Prostate gland (tissue), 2 donors: ENCODE results near the gene SYDE1. TPM values are rescaled to one million over a fixed set of nuclear protein-coding genes. Genes with fewer than 3 reads are reported as not detected.
"Not testable (repeated sequence)": the region's sequence is repeated elsewhere in the genome, so short reads cannot be mapped to it uniquely, and the experiment has no call there.

Source experiments
- DNase-seq: peaks from one replicate; pipeline ENCODE4 v3.0.0-alpha.2; 2019; ENCODE audit warnings: low spot score
- H3K27ac ChIP-seq, 2 donors: fragments of 200-600 bp; sonication (generic); 2 replicates each; pipeline ENCODE4 v1.5.1; 2017 to 2019
- H3K27me3 ChIP-seq: fragments of 200-600 bp; sonication (generic); replicated peaks from 2 replicates; pipeline ENCODE4 v1.5.1; 2019; ENCODE audit not compliant: insufficient read depth
- H3K36me3 ChIP-seq, 2 donors: fragments of 200-600 bp; sonication (generic); 1 replicate in 1 of 2; 2 replicates in 1 of 2; pipeline versions ENCODE4 v1.5.1 to v1.8.1; 2017 to 2019
- H3K4me1 ChIP-seq: fragments of 200-600 bp; sonication (generic); replicated peaks from 2 replicates; pipeline ENCODE4 v1.5.1; 2019
- H3K4me3 ChIP-seq, 2 donors: fragments of 200-600 bp; sonication (generic); 2 replicates each; pipeline ENCODE4 v1.5.1; 2017 to 2019
- H3K9me3 ChIP-seq: fragments of 200-600 bp; sonication (generic); 2 replicates; pipeline ENCODE4 v1.5.1; 2017
- POLR2A ChIP-seq: fragments of 450-650 bp; IDR thresholded peaks from one replicate; pipeline ENCODE4 v1.6.1; 2016; ENCODE audit warnings: antibody characterized with exemption, mild to moderate bottlenecking
- POLR2AphosphoS5 ChIP-seq: sonication (generic); formaldehyde crosslinking; IDR thresholded peaks from one replicate; pipeline ENCODE4 v1.6.1; 2017; ENCODE audit warnings: antibody characterized with exemption
- WGBS: methylation state at CpG from one replicate; pipeline ENCODE4 v1.1.5; 2018; 5-methylcytosine and 5-hydroxymethylcytosine counted together
- intact Hi-C: fragments of 100-400 bp; cut with DNase I; formaldehyde crosslinking; loops from one replicate; pipeline ENCODE4 v1.14.2; 2022
- total RNA-seq, 2 donors: library from RNA; depleted of rRNA; stranded (reverse); fragments of >200 nt; gene quantifications; one replicate each; pipeline ENCODE4 v1.1.0, GENCODE V29; 2016
- TF ChIP-seq, protein P1 (sequence below), 4 experiments: fragments of 200-600 bp in 2 of 4; fragments of 450-650 bp in 2 of 4; sonication (generic) in 2 of 4; IDR thresholded peaks; 1 replicate in 3 of 4; 2 replicates in 1 of 4; pipeline ENCODE4 v1.5.1; 2016 to 2019; ENCODE audit warnings: antibody characterized with exemption in 4 of 4, mild to moderate bottlenecking in 2 of 4, moderate library complexity in 2 of 4

Gene SYDE1, protein sequence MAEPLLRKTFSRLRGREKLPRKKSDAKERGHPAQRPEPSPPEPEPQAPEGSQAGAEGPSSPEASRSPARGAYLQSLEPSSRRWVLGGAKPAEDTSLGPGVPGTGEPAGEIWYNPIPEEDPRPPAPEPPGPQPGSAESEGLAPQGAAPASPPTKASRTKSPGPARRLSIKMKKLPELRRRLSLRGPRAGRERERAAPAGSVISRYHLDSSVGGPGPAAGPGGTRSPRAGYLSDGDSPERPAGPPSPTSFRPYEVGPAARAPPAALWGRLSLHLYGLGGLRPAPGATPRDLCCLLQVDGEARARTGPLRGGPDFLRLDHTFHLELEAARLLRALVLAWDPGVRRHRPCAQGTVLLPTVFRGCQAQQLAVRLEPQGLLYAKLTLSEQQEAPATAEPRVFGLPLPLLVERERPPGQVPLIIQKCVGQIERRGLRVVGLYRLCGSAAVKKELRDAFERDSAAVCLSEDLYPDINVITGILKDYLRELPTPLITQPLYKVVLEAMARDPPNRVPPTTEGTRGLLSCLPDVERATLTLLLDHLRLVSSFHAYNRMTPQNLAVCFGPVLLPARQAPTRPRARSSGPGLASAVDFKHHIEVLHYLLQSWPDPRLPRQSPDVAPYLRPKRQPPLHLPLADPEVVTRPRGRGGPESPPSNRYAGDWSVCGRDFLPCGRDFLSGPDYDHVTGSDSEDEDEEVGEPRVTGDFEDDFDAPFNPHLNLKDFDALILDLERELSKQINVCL
- total RNA-seq, result 10 to 100 TPM; 12.2 to 30.4 TPM

DNA sequence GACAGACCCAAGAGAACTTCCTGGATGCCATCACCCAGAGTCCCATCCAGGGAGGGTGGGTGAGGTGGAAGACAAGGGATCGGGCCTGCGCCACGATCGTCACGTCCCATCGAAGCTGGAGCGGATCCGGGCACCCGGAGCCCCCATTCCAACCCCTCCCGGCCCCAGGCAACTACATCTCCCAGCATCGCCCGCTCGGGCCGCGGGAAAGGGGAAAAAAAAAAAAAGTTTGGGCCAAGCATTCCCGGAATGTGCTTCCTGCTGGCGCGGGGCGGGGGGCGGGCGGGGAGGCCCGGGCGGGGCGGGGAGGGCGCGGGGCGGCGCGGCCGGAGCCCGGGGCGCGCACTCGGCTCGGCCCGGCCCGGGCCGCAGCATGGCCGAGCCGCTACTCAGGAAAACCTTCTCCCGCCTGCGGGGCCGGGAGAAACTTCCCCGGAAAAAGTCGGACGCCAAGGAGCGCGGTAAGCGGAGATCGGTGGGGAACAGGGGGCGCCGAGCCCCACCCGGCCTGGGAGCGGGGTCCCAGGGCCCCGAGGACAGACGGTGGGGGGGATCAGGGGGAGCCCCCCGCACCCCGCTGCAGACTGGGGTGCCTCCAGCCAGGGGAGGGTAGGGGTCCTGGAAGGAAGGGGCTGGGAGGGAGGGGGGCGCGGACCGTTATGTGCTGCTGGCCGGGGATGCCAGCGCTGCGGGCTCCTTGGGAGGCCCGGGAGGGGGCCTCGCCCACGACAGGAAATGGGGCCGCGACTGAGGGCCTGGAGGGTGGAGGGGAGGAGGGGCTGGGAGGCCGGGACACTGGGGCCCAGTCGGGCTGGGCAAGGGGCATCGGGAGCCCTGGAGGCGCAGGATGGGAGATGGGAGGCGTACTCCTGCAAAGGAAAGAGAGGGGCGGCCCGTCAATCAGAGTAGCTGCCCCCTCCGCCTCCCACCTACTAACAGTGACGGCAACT lies at the start of gene SYDE1:
TSS of gene SYDE1 (plus strand) at position 341 of the 950 bp plus-strand sequence. CDS start at position 374, 33 bp downstream.
- H3K4me1 ChIP-seq, result no peaks in the 10 kb centered on the region
- no peaks in the 10 kb centered on the region for H3K36me3 ChIP-seq
- peak within 1 kb of the TSS; percentile 82 to 89 for H3K27ac ChIP-seq
- no peaks in the 10 kb centered on the region for H3K9me3 ChIP-seq
- 2% methylated on average over 59 of the region's 78 CpGs for WGBS
- DNase-seq, result no peak
- intact Hi-C loops, result loop anchor here (1.0 to 10.0 kb wide), 2 partner anchors 18 to 1077 kb away; partner anchors contain the start of gene FAM32A
- TF ChIP-seq, protein P1, sequence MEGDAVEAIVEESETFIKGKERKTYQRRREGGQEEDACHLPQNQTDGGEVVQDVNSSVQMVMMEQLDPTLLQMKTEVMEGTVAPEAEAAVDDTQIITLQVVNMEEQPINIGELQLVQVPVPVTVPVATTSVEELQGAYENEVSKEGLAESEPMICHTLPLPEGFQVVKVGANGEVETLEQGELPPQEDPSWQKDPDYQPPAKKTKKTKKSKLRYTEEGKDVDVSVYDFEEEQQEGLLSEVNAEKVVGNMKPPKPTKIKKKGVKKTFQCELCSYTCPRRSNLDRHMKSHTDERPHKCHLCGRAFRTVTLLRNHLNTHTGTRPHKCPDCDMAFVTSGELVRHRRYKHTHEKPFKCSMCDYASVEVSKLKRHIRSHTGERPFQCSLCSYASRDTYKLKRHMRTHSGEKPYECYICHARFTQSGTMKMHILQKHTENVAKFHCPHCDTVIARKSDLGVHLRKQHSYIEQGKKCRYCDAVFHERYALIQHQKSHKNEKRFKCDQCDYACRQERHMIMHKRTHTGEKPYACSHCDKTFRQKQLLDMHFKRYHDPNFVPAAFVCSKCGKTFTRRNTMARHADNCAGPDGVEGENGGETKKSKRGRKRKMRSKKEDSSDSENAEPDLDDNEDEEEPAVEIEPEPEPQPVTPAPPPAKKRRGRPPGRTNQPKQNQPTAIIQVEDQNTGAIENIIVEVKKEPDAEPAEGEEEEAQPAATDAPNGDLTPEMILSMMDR (IDR thresholded peaks at IDR 0.05), result no peak
- no peak for TF ChIP-seq POLR2A
- TF ChIP-seq POLR2AphosphoS5, result no peak
- peak within 1 kb of the TSS; percentile 54 to 63 for H3K4me3 ChIP-seq
- no peaks in the 10 kb centered on the region for H3K27me3 ChIP-seq

DNA sequence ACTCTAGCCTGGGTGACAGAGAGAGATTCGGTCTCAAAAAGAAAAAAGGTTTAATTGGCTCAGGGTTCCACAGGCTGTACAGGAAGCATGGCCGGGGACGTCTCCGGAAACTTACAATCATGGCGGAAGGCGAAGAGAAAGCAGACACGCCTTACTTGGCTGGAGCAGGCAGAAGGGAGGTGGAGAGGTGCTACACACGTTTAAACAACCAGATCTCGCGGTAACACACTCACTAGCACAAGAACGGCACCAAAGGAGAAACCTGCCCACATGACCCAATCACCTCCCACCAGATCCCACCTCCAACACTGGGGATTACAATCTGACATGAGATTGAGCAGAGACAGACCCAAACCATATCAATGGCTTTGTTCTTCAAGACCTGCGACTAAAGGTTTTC lies 45.2 kb upstream of the SYDE1 start:
- H3K9me3 ChIP-seq, result no peaks in the 10 kb centered on the region
- H3K4me1 ChIP-seq, result no peaks in the 10 kb centered on the region
- intact Hi-C loops, result no loop called here
- no peak for DNase-seq
- TF ChIP-seq, protein P1 (IDR thresholded peaks at IDR 0.05), result no peak
- no peak for TF ChIP-seq POLR2A
- no peak for TF ChIP-seq POLR2AphosphoS5
- WGBS, result 79% methylated on average over 12 of the region's 12 CpGs
- H3K36me3 ChIP-seq, result no peaks in the 10 kb centered on the region
- no peak overlapping the region for H3K27ac ChIP-seq
- no peaks in the 10 kb centered on the region for H3K27me3 ChIP-seq
- no peak overlapping the region for H3K4me3 ChIP-seq

DNA sequence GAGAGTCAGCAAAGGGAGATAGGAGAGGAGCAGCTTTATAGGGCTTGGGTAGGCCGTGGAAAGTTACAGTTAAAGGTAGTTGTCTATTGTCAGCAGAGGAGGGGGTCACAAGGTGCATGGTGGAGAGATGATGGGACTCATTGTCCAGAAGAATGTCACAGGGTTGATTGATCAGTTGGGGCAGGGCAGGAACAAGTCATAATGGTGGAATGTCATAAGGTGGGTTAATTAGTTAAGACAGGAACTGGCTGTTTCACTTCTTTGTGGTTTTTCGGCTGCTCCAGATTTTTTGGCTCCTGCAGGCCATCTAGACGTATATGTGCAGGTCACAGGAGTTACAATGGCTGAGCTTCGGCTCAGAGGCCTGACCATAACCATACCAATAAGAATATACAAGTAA lies 36.8 kb upstream of the SYDE1 start:
- H3K27me3 ChIP-seq, DNase-seq, H3K36me3 ChIP-seq, H3K4me3 ChIP-seq, H3K9me3 ChIP-seq, intact Hi-C loops, H3K27ac ChIP-seq, H3K4me1 ChIP-seq: not testable (repeated sequence)
- WGBS, result 75% methylated on average over 4 of the region's 4 CpGs

DNA sequence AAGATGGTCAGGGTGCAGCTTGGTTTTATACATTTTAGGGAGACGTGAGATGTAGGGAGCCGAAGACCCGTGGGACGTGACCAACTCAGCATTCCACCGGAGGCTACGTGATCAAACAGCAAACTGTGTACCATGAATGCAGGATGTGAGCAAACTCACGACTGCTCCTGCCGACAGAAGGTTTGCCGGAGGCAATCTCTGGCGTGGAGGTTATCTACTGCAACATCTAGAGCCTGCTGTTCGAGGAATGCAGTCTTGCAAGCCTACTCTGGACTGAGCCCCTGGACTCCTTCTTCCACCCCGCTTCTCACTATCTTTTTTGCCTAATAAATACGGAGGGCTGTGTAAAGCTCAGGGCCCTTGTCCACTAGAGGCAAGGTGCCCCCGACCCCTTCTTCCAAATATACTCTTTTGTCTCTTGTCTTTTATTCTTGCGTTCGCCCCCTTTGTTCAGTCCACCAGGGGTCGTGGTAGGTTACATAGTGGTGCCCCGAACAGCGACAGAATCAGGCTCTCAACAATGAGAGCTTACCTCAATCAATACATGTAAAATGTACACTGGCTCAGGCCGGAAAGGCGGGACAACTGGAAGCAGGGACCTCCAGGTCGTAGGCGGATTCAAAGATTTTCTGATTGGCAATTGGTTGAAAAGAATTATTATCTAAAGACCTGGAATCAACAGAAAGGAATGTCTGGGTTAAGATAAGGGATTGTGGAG lies 34.1 kb upstream of the SYDE1 start:
- TF ChIP-seq POLR2AphosphoS5 (no peak), POLR2A (no peak)
- TF ChIP-seq, protein P1 (IDR thresholded peaks at IDR 0.05), result no peak
- intact Hi-C loops, result no loop called here
- Histone ChIP-seq H3K4me3 (no peak overlapping the region), H3K4me1 (no peaks in the 10 kb centered on the region), H3K27ac (no peak overlapping the region), H3K9me3 (no peaks in the 10 kb centered on the region), H3K27me3 (no peaks in the 10 kb centered on the region), H3K36me3 (no peaks in the 10 kb centered on the region)
- WGBS, result 49% methylated on average over 23 of the region's 23 CpGs
- DNase-seq, result peak; percentile 40
